ENCODE data around the gene JARID2.

The JARID2 gene

GRCh38 chr6:15500078-15500740 lies 254.3 kb downstream of the JARID2 start:
- no peaks in the 10 kb centered on the region for H3K4me1 ChIP-seq (ENCODE audit: insufficient read depth, low read length)
- H2AFZ ChIP-seq (ENCODE audit: low read depth, low read length), result no peak overlapping the region
- peaks cover 55% of the 10 kb centered on the region for H3K36me3 ChIP-seq (ENCODE audit: insufficient read depth, low read length)
- no peaks in the 10 kb centered on the region for H3K27me3 ChIP-seq (ENCODE audit: insufficient read depth, low read length)
- peaks cover 5% of the 10 kb centered on the region for H3K9me3 ChIP-seq (ENCODE audit: low read length)
- no peak overlapping the region for H3K4me3 ChIP-seq (ENCODE audit: low read length)

GRCh38 chr6:15500901-15501825 lies 255.3 kb downstream of the JARID2 start:
- peaks cover 55% of the 10 kb centered on the region for H3K36me3 ChIP-seq (ENCODE audit: insufficient read depth, low read length)
- no peaks in the 10 kb centered on the region for H3K27me3 ChIP-seq (ENCODE audit: insufficient read depth, low read length)
- no peak overlapping the region for H3K4me3 ChIP-seq (ENCODE audit: low read length)
- peaks cover 2% of the 10 kb centered on the region for H3K9me3 ChIP-seq (ENCODE audit: low read length)
- no peaks in the 10 kb centered on the region for H3K4me1 ChIP-seq (ENCODE audit: insufficient read depth, low read length)
- no peak overlapping the region for H2AFZ ChIP-seq (ENCODE audit: low read depth, low read length)

GRCh38 chr6:15501826-15502445 lies 256.1 kb downstream of the JARID2 start:
- H3K4me1 ChIP-seq (ENCODE audit: insufficient read depth, low read length), result no peaks in the 10 kb centered on the region
- no peak overlapping the region for H2AFZ ChIP-seq (ENCODE audit: low read depth, low read length)
- H3K36me3 ChIP-seq (ENCODE audit: insufficient read depth, low read length), result peaks cover 56% of the 10 kb centered on the region
- no peak overlapping the region for H3K4me3 ChIP-seq (ENCODE audit: low read length)
- no peaks in the 10 kb centered on the region for H3K27me3 ChIP-seq (ENCODE audit: insufficient read depth, low read length)
- H3K9me3 ChIP-seq (ENCODE audit: low read length), result peaks cover 2% of the 10 kb centered on the region

GRCh38 chr6:15502446-15503345 lies 256.8 kb downstream of the JARID2 start:
- Histone ChIP-seq H3K36me3 (ENCODE audit: insufficient read depth, low read length) (peaks cover 61% of the 10 kb centered on the region), H3K27me3 (ENCODE audit: insufficient read depth, low read length) (no peaks in the 10 kb centered on the region), H3K4me1 (ENCODE audit: insufficient read depth, low read length) (no peaks in the 10 kb centered on the region), H3K4me3 (ENCODE audit: low read length) (no peak overlapping the region), H3K9me3 (ENCODE audit: low read length) (no peaks in the 10 kb centered on the region), H2AFZ (ENCODE audit: low read depth, low read length) (no peak overlapping the region)

GRCh38 chr6:15503346-15503680 lies 257.4 kb downstream of the JARID2 start:
- Histone ChIP-seq H3K36me3 (ENCODE audit: insufficient read depth, low read length) (peaks cover 67% of the 10 kb centered on the region), H3K27me3 (ENCODE audit: insufficient read depth, low read length) (no peaks in the 10 kb centered on the region), H3K4me1 (ENCODE audit: insufficient read depth, low read length) (no peaks in the 10 kb centered on the region), H3K4me3 (ENCODE audit: low read length) (no peak overlapping the region), H2AFZ (ENCODE audit: low read depth, low read length) (no peak overlapping the region), H3K9me3 (ENCODE audit: low read length) (no peaks in the 10 kb centered on the region)

GRCh38 chr6:15504040-15504495 lies 258.2 kb downstream of the JARID2 start:
- no peak overlapping the region for H2AFZ ChIP-seq (ENCODE audit: low read depth, low read length)
- no peaks in the 10 kb centered on the region for H3K9me3 ChIP-seq (ENCODE audit: low read length)
- H3K4me1 ChIP-seq (ENCODE audit: insufficient read depth, low read length), result no peaks in the 10 kb centered on the region
- H3K27me3 ChIP-seq (ENCODE audit: insufficient read depth, low read length), result no peaks in the 10 kb centered on the region
- peaks cover 68% of the 10 kb centered on the region for H3K36me3 ChIP-seq (ENCODE audit: insufficient read depth, low read length)
- no peak overlapping the region for H3K4me3 ChIP-seq (ENCODE audit: low read length)

- H2AFZ ChIP-seq (ENCODE audit: low read depth, low read length), result no peak overlapping the region
- H3K4me1 ChIP-seq (ENCODE audit: insufficient read depth, low read length), result no peaks in the 10 kb centered on the region
- no peak overlapping the region for H3K4me3 ChIP-seq (ENCODE audit: low read length)
- peaks cover 75% of the 10 kb centered on the region for H3K36me3 ChIP-seq (ENCODE audit: insufficient read depth, low read length)
- H3K27me3 ChIP-seq (ENCODE audit: insufficient read depth, low read length), result no peaks in the 10 kb centered on the region
- H3K9me3 ChIP-seq (ENCODE audit: low read length), result no peaks in the 10 kb centered on the region
Observed at GRCh38 chr6:15504581-15505350, 258.9 kb downstream of the JARID2 start.

GRCh38 chr6:15505463-15505918 lies 259.6 kb downstream of the JARID2 start:
- H3K4me3 ChIP-seq (ENCODE audit: low read length), result no peak overlapping the region
- no peaks in the 10 kb centered on the region for H3K27me3 ChIP-seq (ENCODE audit: insufficient read depth, low read length)
- H3K9me3 ChIP-seq (ENCODE audit: low read length), result no peaks in the 10 kb centered on the region
- H3K36me3 ChIP-seq (ENCODE audit: insufficient read depth, low read length), result peaks cover 76% of the 10 kb centered on the region
- no peaks in the 10 kb centered on the region for H3K4me1 ChIP-seq (ENCODE audit: insufficient read depth, low read length)
- H2AFZ ChIP-seq (ENCODE audit: low read depth, low read length), result no peak overlapping the region

- no peaks in the 10 kb centered on the region for H3K9me3 ChIP-seq (ENCODE audit: low read length)
- H3K4me3 ChIP-seq (ENCODE audit: low read length), result no peak overlapping the region
- H3K27me3 ChIP-seq (ENCODE audit: insufficient read depth, low read length), result no peaks in the 10 kb centered on the region
- H3K4me1 ChIP-seq (ENCODE audit: insufficient read depth, low read length), result no peaks in the 10 kb centered on the region
- H3K36me3 ChIP-seq (ENCODE audit: insufficient read depth, low read length), result peaks cover 77% of the 10 kb centered on the region
- H2AFZ ChIP-seq (ENCODE audit: low read depth, low read length), result no peak overlapping the region
Observed at GRCh38 chr6:15506066-15506465, 260.2 kb downstream of the JARID2 start.

- H3K36me3 ChIP-seq (ENCODE audit: insufficient read depth, low read length), result peaks cover 77% of the 10 kb centered on the region
- no peak overlapping the region for H2AFZ ChIP-seq (ENCODE audit: low read depth, low read length)
- H3K27me3 ChIP-seq (ENCODE audit: insufficient read depth, low read length), result no peaks in the 10 kb centered on the region
- no peaks in the 10 kb centered on the region for H3K4me1 ChIP-seq (ENCODE audit: insufficient read depth, low read length)
- no peaks in the 10 kb centered on the region for H3K9me3 ChIP-seq (ENCODE audit: low read length)
- no peak overlapping the region for H3K4me3 ChIP-seq (ENCODE audit: low read length)
Observed at GRCh38 chr6:15507221-15507620, 261.4 kb downstream of the JARID2 start.

GRCh38 chr6:15507746-15508145 lies 261.9 kb downstream of the JARID2 start:
- H3K36me3 ChIP-seq (ENCODE audit: insufficient read depth, low read length), result peaks cover 77% of the 10 kb centered on the region

GRCh38 chr6:15508441-15508871 lies 262.6 kb downstream of the JARID2 start:
- Histone ChIP-seq H3K27me3 (ENCODE audit: insufficient read depth, low read length) (no peaks in the 10 kb centered on the region), H3K4me3 (ENCODE audit: low read length) (no peak overlapping the region), H3K36me3 (ENCODE audit: insufficient read depth, low read length) (peaks cover 84% of the 10 kb centered on the region), H2AFZ (ENCODE audit: low read depth, low read length) (no peak overlapping the region), H3K4me1 (ENCODE audit: insufficient read depth, low read length) (no peaks in the 10 kb centered on the region), H3K9me3 (ENCODE audit: low read length) (no peaks in the 10 kb centered on the region)

More at GRCh38 chr6:15507746-15508145, 261.9 kb downstream of the JARID2 start:
- H2AFZ ChIP-seq (ENCODE audit: low read depth, low read length), result no peak overlapping the region
- no peaks in the 10 kb centered on the region for H3K4me1 ChIP-seq (ENCODE audit: insufficient read depth, low read length)
- H3K9me3 ChIP-seq (ENCODE audit: low read length), result no peaks in the 10 kb centered on the region
- H3K4me3 ChIP-seq (ENCODE audit: low read length), result no peak overlapping the region
- no peaks in the 10 kb centered on the region for H3K27me3 ChIP-seq (ENCODE audit: insufficient read depth, low read length)

All from neuron (in vitro differentiated cells).